A673 (cell line): Measurements from ENCODE around the gene ADRB2.

Experiments used
- EZH2 ChIP-seq: fragments of 200-600 bp; sonication (generic); IDR thresholded peaks from 2 replicates; pipeline ENCODE4 v1.6.1; 2017; ENCODE audit warnings: borderline replicate concordance, low read depth, mild to moderate bottlenecking, mixed read lengths, antibody characterized with exemption, low read length; ENCODE audit not compliant: poor library complexity, severe bottlenecking
- TF ChIP-seq, protein P1 (sequence below): fragments of 300-800, 200-600 bp; sonication (generic); conservative IDR thresholded peaks from 2 replicates; pipeline ENCODE4 v1.5.1; 2017; ENCODE audit warnings: low read depth, mild to moderate bottlenecking, antibody characterized with exemption, low read length, moderate library complexity, mixed read lengths

DNA sequence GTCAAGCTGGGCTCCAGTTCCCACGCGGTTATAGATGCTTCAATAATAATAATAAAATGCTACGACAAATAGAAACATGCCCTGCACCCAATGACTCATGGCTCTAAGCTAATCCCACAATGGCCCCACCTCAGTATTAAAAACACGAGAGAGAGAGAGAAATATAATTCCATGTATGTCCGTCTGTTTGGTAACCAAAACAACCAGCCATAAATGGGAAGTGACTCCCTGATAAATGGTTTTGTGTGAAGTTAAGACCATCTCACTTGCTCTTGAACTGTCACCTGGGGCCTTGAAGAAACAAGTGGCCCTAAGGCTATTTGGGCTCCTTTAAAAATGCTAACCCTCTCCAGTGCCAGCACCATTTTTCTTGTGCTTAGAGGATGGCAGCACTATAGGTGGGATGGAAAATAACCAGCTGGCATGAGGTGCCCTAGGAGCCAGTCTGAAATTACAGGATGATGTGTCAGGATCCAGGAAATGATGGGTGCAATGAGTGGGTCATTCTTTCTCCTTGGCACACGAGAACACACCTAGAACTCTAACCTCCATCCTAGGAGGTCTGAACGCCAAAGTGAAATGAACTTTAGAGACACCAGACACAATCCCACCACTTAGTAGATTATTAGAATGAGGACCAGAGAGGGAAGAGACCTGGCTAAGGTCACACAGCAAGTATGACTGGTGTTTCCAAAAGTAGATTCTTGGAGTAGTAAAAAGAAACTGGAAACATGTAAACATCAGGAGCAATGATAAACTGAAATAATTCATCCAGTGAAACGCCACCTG lies 35.7 kb upstream of the ADRB2 start:
- TF ChIP-seq, protein P1, sequence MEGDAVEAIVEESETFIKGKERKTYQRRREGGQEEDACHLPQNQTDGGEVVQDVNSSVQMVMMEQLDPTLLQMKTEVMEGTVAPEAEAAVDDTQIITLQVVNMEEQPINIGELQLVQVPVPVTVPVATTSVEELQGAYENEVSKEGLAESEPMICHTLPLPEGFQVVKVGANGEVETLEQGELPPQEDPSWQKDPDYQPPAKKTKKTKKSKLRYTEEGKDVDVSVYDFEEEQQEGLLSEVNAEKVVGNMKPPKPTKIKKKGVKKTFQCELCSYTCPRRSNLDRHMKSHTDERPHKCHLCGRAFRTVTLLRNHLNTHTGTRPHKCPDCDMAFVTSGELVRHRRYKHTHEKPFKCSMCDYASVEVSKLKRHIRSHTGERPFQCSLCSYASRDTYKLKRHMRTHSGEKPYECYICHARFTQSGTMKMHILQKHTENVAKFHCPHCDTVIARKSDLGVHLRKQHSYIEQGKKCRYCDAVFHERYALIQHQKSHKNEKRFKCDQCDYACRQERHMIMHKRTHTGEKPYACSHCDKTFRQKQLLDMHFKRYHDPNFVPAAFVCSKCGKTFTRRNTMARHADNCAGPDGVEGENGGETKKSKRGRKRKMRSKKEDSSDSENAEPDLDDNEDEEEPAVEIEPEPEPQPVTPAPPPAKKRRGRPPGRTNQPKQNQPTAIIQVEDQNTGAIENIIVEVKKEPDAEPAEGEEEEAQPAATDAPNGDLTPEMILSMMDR = no peak
- TF ChIP-seq EZH2 = no peak
